T-helper 2 cell treated with Interferon-gamma antibody and Interleukin-4, amounts not matched to agents 5 μg/mL and 100 μg/mL, for 36 hours (primary cell): Measurements from ENCODE around the gene PHF3.

ENCODE experiments used
- DNase-seq: peaks from one replicate; pipeline ENCODE4 v3.0.0; 2021; ENCODE audit warnings: low spot score
- H3K27ac Mint-ChIP-seq: one replicate; pipeline ENCODE4 v1.8.0; 2021; ENCODE audit warnings: mild to moderate bottlenecking, mixed read lengths
- H3K27me3 Mint-ChIP-seq: one replicate; pipeline ENCODE4 v1.8.0; 2021; ENCODE audit warnings: low read depth, mixed read lengths
- H3K36me3 Mint-ChIP-seq: one replicate; pipeline ENCODE4 v1.8.0; 2021; ENCODE audit warnings: low read depth, mixed read lengths
- H3K4me1 Mint-ChIP-seq: one replicate; pipeline ENCODE4 v1.8.0; 2021; ENCODE audit warnings: low read depth, mixed read lengths
- H3K4me3 Mint-ChIP-seq: one replicate; pipeline ENCODE4 v1.8.0; 2022; ENCODE audit warnings: mild to moderate bottlenecking, moderate library complexity, mixed read lengths
- H3K9me3 Mint-ChIP-seq: one replicate; pipeline ENCODE4 v1.8.0; 2021; ENCODE audit warnings: mixed read lengths

PHF3 gene

DNA sequence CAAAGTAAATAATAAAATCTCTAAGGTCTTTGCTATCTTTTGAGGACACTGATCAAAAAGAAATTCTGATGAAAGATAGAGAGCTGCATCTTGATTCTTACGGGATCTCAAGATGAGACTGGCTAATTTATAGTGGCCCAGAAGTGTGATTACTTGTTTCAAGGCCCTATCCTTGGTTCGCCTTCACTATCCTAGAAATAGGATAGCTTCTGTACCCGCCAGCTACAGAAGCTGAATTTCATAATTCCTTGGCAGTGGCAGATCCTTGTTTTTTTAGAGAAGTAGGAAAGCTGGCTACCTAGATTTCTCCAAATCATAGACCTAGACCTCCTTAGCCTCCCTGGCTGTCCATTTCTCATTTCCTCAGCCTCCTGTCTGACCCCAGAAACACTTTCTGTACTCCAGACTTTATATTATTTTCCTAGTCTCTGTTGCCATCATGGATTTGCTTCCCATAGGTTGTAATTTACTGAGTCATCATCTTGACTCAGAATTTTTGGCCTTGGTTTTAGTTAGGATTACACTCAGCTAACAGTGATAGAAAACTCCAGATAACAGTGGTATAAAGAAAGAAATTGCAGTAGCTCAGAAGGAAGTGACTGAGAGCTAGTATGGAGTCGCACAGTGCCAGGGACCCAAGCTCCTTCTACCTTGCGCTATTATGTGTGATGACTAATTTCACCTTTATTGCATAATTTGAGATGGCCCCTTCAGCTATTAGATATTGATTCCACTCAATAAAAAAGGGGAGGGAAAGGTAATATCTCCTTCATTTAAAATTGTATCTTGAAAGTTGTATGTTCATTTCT is 27.7 kb downstream of the PHF3 start:
- Mint-ChIP-seq H3K36me3 (peaks cover 3% of the 10 kb centered on the region), H3K9me3 (no peaks in the 10 kb centered on the region), H3K4me1 (peaks cover 16% of the 10 kb centered on the region), H3K4me3 (no peak overlapping the region), H3K27me3 (no peaks in the 10 kb centered on the region), H3K27ac (no peak overlapping the region)
- no peak for DNase-seq

- H3K4me3 Mint-ChIP-seq, result no peak overlapping the region
- H3K27ac Mint-ChIP-seq, result no peak overlapping the region
- H3K9me3 Mint-ChIP-seq, result no peaks in the 10 kb centered on the region
- peaks cover 16% of the 10 kb centered on the region for H3K4me1 Mint-ChIP-seq
- no peak for DNase-seq
- H3K36me3 Mint-ChIP-seq, result peaks cover 3% of the 10 kb centered on the region
- H3K27me3 Mint-ChIP-seq, result no peaks in the 10 kb centered on the region
Observed at GRCh38 chr6:63663956-63664281, 28.3 kb downstream of the PHF3 start.

DNA sequence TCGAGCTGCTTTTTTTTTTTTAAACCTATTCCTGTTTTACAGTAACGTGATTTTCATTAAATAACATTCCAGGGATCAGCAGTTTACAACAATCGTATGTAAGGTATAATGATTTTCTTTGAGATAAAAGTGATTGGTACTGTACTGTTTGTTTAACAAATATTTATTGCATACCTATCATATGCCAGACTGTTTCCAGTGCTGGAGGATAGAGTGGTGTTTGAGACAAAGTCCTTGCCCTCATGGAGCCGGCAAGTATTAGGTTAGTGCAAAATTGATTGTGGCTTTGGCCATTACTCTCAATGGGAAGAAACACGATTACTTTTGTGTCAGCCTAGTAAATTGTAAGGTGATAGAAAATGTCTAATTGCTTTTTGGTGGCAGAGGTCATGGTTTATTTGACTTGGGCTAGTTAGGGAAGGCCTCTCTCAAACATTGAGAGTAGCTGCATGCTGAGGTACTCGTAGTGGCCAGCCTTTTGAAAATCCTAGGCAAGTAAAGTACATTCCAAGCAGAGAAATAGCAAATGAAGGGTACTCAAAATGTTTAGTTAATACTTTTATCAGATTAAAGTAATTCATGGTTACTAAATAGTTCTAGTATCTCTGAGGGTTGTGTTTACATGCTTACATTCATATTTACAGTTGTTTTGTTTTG is 35.6 kb downstream of the PHF3 start:
- Mint-ChIP-seq H3K27ac (no peak overlapping the region), H3K4me1 (no peaks in the 10 kb centered on the region), H3K27me3 (no peaks in the 10 kb centered on the region), H3K36me3 (peaks cover 7% of the 10 kb centered on the region), H3K4me3 (no peak overlapping the region), H3K9me3 (no peaks in the 10 kb centered on the region)
- DNase-seq, result no peak

- Mint-ChIP-seq H3K4me3 (no peak overlapping the region), H3K27ac (no peak overlapping the region), H3K9me3 (no peaks in the 10 kb centered on the region), H3K36me3 (peaks cover 5% of the 10 kb centered on the region), H3K4me1 (no peaks in the 10 kb centered on the region), H3K27me3 (no peaks in the 10 kb centered on the region)
- DNase-seq, result no peak
Observed at GRCh38 chr6:63672582-63673129, 37.1 kb downstream of the PHF3 start.

- H3K27ac Mint-ChIP-seq, result no peak overlapping the region
- no peak overlapping the region for H3K4me3 Mint-ChIP-seq
- no peak for DNase-seq
- peaks cover 3% of the 10 kb centered on the region for H3K4me1 Mint-ChIP-seq
- peaks cover 5% of the 10 kb centered on the region for H3K36me3 Mint-ChIP-seq
- no peaks in the 10 kb centered on the region for H3K9me3 Mint-ChIP-seq
- H3K27me3 Mint-ChIP-seq, result no peaks in the 10 kb centered on the region
Observed at GRCh38 chr6:63673692-63674091, 38.1 kb downstream of the PHF3 start.

DNA sequence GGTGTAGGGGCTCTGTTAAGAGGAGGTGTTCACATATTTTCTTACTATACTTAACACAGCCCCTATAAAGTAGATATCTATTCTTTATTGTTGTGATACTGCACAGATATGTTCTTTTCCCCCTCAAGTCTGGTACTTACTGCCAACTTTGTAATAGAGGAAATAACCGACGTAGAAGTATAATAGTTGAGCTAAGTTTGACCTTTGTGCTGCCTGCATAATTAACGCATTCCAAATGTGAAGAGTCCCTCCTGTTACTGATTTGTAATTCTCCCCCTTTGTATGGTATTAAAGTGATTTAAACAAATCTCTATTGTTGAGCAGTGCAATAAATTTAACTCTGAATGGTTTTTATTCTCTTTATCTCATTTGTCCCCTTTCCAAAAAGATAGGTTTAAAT is 39.0 kb downstream of the PHF3 start:
- H3K27ac Mint-ChIP-seq, result no peak overlapping the region
- H3K4me1 Mint-ChIP-seq, result peaks cover 3% of the 10 kb centered on the region

DNA sequence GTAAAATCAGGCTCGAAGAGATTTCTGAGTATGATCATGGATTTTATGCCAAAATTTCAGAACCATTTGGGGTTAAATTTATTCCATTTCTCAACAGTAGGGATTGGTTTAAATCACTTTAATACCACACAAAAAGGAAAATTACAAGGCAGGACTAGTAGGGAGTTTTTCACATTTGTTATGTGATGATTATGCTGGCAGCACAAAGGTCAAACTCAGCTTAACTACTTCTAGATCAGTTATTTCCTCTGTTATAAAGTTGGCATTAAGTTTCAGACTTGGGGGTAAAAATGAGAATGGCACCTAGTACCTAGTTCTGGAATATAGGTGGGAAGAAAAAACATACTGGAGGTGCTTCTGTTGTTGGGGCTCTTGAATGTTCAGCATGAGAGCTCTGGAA is 39.5 kb downstream of the PHF3 start:
- H3K27me3 Mint-ChIP-seq, result no peaks in the 10 kb centered on the region
- H3K9me3 Mint-ChIP-seq, result no peaks in the 10 kb centered on the region
- DNase-seq, result no peak
- peaks cover 4% of the 10 kb centered on the region for H3K4me1 Mint-ChIP-seq
- H3K36me3 Mint-ChIP-seq, result peaks cover 10% of the 10 kb centered on the region
- no peak overlapping the region for H3K27ac Mint-ChIP-seq
- no peak overlapping the region for H3K4me3 Mint-ChIP-seq

More for the DNA sequence above, 39.0 kb downstream of the PHF3 start:
- DNase-seq, result no peak
- no peak overlapping the region for H3K4me3 Mint-ChIP-seq
- no peaks in the 10 kb centered on the region for H3K9me3 Mint-ChIP-seq
- H3K36me3 Mint-ChIP-seq, result peaks cover 8% of the 10 kb centered on the region
- no peaks in the 10 kb centered on the region for H3K27me3 Mint-ChIP-seq

GRCh38 chr6:63676412-63677114 is 41.0 kb downstream of the PHF3 start:
- Mint-ChIP-seq H3K9me3 (no peaks in the 10 kb centered on the region), H3K27me3 (no peaks in the 10 kb centered on the region), H3K27ac (no peak overlapping the region), H3K36me3 (peaks cover 20% of the 10 kb centered on the region), H3K4me3 (no peak overlapping the region), H3K4me1 (peaks cover 8% of the 10 kb centered on the region)
- no peak for DNase-seq

DNA sequence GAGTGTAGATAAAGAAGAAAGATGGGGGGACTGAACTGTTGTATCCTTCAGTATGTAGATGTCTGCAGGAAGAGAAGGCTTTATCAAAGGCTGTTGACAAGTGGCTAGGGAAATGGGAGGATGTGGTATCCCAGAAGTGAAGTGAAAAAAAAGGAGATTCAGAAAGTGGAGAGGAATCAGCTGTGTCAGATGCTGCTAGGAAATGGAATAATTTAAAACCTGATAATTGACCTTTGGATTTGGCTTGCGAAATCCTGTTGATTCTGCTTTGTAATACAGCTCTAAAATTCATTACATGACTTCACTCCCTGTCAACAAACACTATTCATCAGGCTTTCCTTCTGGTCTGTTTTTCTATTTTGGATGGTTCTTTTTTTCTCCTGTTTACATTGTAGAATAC is 41.7 kb downstream of the PHF3 start:
- Mint-ChIP-seq H3K4me3 (no peak overlapping the region), H3K27me3 (no peaks in the 10 kb centered on the region), H3K9me3 (no peaks in the 10 kb centered on the region), H3K4me1 (peaks cover 8% of the 10 kb centered on the region), H3K27ac (no peak overlapping the region), H3K36me3 (peaks cover 20% of the 10 kb centered on the region)
- no peak for DNase-seq

DNA sequence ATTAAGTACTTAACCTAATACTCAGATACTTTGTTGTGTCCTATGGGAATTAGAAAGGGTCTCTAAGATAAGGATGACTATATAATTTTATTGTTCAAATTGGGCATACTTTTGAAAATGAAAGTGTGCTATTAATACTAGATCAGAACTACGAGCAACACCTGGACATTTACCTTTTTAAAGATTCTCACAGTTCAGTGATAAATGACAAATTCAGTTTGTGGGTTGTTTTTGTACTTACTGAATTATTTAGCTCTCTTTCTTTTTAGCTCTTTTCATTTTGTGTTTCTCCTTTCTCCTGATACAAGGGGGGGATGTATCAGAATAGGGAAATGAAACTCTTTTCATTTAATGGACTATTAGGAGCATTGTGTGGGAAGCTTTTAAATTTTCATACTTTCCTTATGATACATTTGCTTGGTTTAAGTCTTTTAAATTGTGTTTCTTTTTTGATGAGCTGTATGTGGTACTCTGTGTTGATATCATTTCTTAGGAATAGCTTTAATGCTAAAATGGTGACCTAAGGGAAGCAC is 47.5 kb downstream of the PHF3 start:
- no peaks in the 10 kb centered on the region for H3K27me3 Mint-ChIP-seq
- no peak overlapping the region for H3K4me3 Mint-ChIP-seq
- H3K4me1 Mint-ChIP-seq, result peaks cover 17% of the 10 kb centered on the region
- H3K36me3 Mint-ChIP-seq, result peaks cover 37% of the 10 kb centered on the region
- no peak for DNase-seq
- H3K9me3 Mint-ChIP-seq, result no peaks in the 10 kb centered on the region
- no peak overlapping the region for H3K27ac Mint-ChIP-seq

DNA sequence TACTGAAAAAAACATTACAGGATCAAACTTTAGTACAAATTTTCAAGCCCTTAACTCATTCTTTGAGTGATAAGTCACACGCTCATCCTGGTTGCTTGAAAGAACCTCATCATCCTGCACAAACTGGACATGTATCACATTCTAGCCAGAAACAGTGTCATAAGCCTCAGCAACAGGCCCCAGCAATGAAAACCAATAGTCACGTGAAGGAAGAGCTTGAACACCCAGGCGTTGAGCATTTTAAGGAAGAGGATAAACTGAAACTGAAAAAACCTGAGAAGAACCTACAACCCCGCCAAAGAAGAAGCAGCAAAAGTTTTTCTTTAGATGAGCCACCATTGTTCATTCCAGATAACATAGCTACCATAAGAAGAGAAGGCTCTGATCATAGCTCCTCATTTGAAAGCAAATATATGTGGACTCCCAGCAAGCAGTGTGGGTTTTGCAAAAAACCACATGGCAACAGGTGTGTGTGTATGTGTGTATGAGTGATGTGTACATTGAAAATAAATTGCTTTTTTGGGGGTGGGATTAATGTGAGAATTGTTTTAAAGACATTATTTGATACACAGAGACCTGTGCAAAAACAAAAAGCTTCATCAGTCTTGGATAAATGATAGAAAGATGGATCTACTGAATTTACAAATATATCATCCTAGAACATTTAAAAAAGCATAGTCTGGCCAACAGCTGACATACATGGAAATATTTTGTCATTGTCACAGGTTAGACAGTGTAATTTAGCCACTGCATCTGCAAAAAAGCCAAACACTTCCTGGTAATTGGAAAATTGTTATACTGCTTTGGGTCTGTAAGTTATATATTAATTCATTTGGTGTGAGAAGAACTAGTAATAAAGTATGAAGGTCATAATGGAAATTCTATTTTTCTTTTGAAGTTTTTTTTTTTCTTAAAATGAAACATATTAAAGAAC is 50.1 kb downstream of the PHF3 start:
- H3K4me3 Mint-ChIP-seq, result no peak overlapping the region
- H3K4me1 Mint-ChIP-seq, result peaks cover 18% of the 10 kb centered on the region
- no peak for DNase-seq
- H3K36me3 Mint-ChIP-seq, result peaks cover 30% of the 10 kb centered on the region
- H3K9me3 Mint-ChIP-seq, result no peaks in the 10 kb centered on the region
- peak overlapping the region; percentile 56 for H3K27ac Mint-ChIP-seq
- H3K27me3 Mint-ChIP-seq, result no peaks in the 10 kb centered on the region

GRCh38 chr6:63689421-63689820 is 53.8 kb downstream of the PHF3 start:
- peaks cover 19% of the 10 kb centered on the region for H3K36me3 Mint-ChIP-seq

GRCh38 chr6:63690221-63690620 is 54.6 kb downstream of the PHF3 start:
- Mint-ChIP-seq H3K4me3 (no peak overlapping the region), H3K4me1 (peaks cover 12% of the 10 kb centered on the region), H3K9me3 (no peaks in the 10 kb centered on the region), H3K36me3 (peaks cover 17% of the 10 kb centered on the region), H3K27ac (no peak overlapping the region), H3K27me3 (no peaks in the 10 kb centered on the region)
- no peak for DNase-seq

More at GRCh38 chr6:63689421-63689820, 53.8 kb downstream of the PHF3 start:
- no peak for DNase-seq
- H3K27me3 Mint-ChIP-seq, result no peaks in the 10 kb centered on the region
- H3K9me3 Mint-ChIP-seq, result no peaks in the 10 kb centered on the region
- H3K27ac Mint-ChIP-seq, result no peak overlapping the region
- peaks cover 16% of the 10 kb centered on the region for H3K4me1 Mint-ChIP-seq
- no peak overlapping the region for H3K4me3 Mint-ChIP-seq
